Activated CD4-positive, alpha-beta T cell treated with anti-CD3 and anti-CD28 coated beads, Interleukin-2, amount 10 ng/mL, durations not matched to agents 7 days and 5 days (primary cell): ENCODE data around the gene SUSD6. TPM values are rescaled to one million over a fixed set of nuclear protein-coding genes. Genes with fewer than 3 reads are reported as not detected.
"Not testable (repeated sequence)": the region's sequence is repeated elsewhere in the genome, so short reads cannot be mapped to it uniquely, and the experiment has no call there.

ENCODE experiments used
- CTCF ChIA-PET: fragments of 350-600 bp; sonication (Branson Sonifier 250); formaldehyde crosslinking; loops from one replicate; lab custom pipeline; 2021; ENCODE audit warnings: antibody characterized with exemption; lab: Charles Lee
- POLR2A ChIA-PET: fragments of 350-600 bp; sonication (Branson Sonifier 250); formaldehyde crosslinking; loops from one replicate; lab custom pipeline; 2021; ENCODE audit warnings: antibody characterized with exemption; lab: Charles Lee
- DNase-seq: peaks from one replicate; pipeline ENCODE4 v3.0.0-alpha.2; 2020
- H3K27ac Mint-ChIP-seq: one replicate; pipeline ENCODE4 v1.8.0; 2021; ENCODE audit warnings: mild to moderate bottlenecking, moderate library complexity, mixed read lengths
- H3K27me3 Mint-ChIP-seq: one replicate; pipeline ENCODE4 v1.8.0; 2021; ENCODE audit warnings: mixed read lengths
- H3K36me3 Mint-ChIP-seq: one replicate; pipeline ENCODE4 v1.8.0; 2021; ENCODE audit warnings: low read depth, mixed read lengths
- H3K4me1 Mint-ChIP-seq: one replicate; pipeline ENCODE4 v1.8.0; 2021; ENCODE audit warnings: mixed read lengths
- H3K4me3 Mint-ChIP-seq: one replicate; pipeline ENCODE4 v1.8.0; 2021; ENCODE audit warnings: mild to moderate bottlenecking, moderate library complexity, mixed read lengths
- H3K9me3 Mint-ChIP-seq: one replicate; pipeline ENCODE4 v1.8.0; 2021; ENCODE audit warnings: mixed read lengths
- total RNA-seq, 2 experiments: library from RNA; stranded (reverse); gene quantifications; one replicate each; pipeline ENCODE4 v1.2.3, GENCODE V29; 2021

SUSD6 gene
- total RNA-seq, 2 experiments from 2014 or later, result 42.6 to 45.0 TPM

GRCh38 chr14:69644814-69645213, 33.4 kb downstream of the SUSD6 start:
- no peak for DNase-seq
- ChIA-PET POLR2A (no interaction called here), CTCF (interaction anchor here (0.8 to 1.7 kb wide), 6 partner anchors 10 to 83 kb away, joined by 3 to 4 read pairs (median 3); no protein-coding TSS in a partner anchor)
- Mint-ChIP-seq H3K27ac (no peak overlapping the region), H3K27me3 (no peaks in the 10 kb centered on the region), H3K4me1 (peaks cover 67% of the 10 kb centered on the region), H3K4me3 (no peak overlapping the region), H3K36me3 (peaks cover 55% of the 10 kb centered on the region), H3K9me3 (peaks cover 22% of the 10 kb centered on the region)

- H3K4me1 Mint-ChIP-seq, result peaks cover 82% of the 10 kb centered on the region
- CTCF ChIA-PET, result interaction anchor here (1.2 to 2.1 kb wide), 4 partner anchors 10 to 64 kb away, joined by 3 to 7 read pairs (median 6); no protein-coding TSS in a partner anchor
- peaks cover 40% of the 10 kb centered on the region for H3K36me3 Mint-ChIP-seq
- no peak overlapping the region for H3K27ac Mint-ChIP-seq
- H3K4me3 Mint-ChIP-seq, result no peak overlapping the region
- no peak for DNase-seq
- H3K9me3 Mint-ChIP-seq, result peaks cover 9% of the 10 kb centered on the region
- POLR2A ChIA-PET, result no interaction called here
- no peaks in the 10 kb centered on the region for H3K27me3 Mint-ChIP-seq
These were observed 35.8 kb downstream of the SUSD6 start for GRCh38 chr14:69647213-69647612.

GRCh38 chr14:69647642-69648041, 36.2 kb downstream of the SUSD6 start:
- H3K27ac Mint-ChIP-seq, POLR2A ChIA-PET, DNase-seq, H3K4me3 Mint-ChIP-seq, H3K9me3 Mint-ChIP-seq, H3K27me3 Mint-ChIP-seq: not testable (repeated sequence)
- Mint-ChIP-seq H3K36me3 (peaks cover 36% of the 10 kb centered on the region), H3K4me1 (peaks cover 81% of the 10 kb centered on the region)
- CTCF ChIA-PET, result interaction anchor here (0.6 to 2.1 kb wide), 7 partner anchors 11 to 64 kb away, joined by 3 to 6 read pairs (median 5); no protein-coding TSS in a partner anchor

GRCh38 chr14:69648480-69649451, 37.4 kb downstream of the SUSD6 start:
- peaks cover 79% of the 10 kb centered on the region for H3K4me1 Mint-ChIP-seq
- no peaks in the 10 kb centered on the region for H3K27me3 Mint-ChIP-seq
- ChIA-PET POLR2A (no interaction called here), CTCF (interaction anchor here (0.6 to 2.5 kb wide), 11 partner anchors 10 to 45 kb away, joined by 3 to 9 read pairs (median 5); no protein-coding TSS in a partner anchor)
- no peak for DNase-seq
- peak overlapping the region; percentile 19 for H3K27ac Mint-ChIP-seq
- no peaks in the 10 kb centered on the region for H3K9me3 Mint-ChIP-seq
- H3K36me3 Mint-ChIP-seq, result peaks cover 24% of the 10 kb centered on the region
- peak overlapping the region; percentile 4 for H3K4me3 Mint-ChIP-seq

GRCh38 chr14:69650948-69651369, 39.6 kb downstream of the SUSD6 start:
- ChIA-PET POLR2A (no interaction called here), CTCF (interaction anchor here (0.9 to 1.2 kb wide), 2 partner anchors 11 to 21 kb away, joined by 3 read pairs; no protein-coding TSS in a partner anchor)
- no peak overlapping the region for H3K4me3 Mint-ChIP-seq
- H3K36me3 Mint-ChIP-seq, result peaks cover 8% of the 10 kb centered on the region
- H3K27ac Mint-ChIP-seq, result peak overlapping the region; percentile 34
- H3K27me3 Mint-ChIP-seq, result no peaks in the 10 kb centered on the region
- H3K9me3 Mint-ChIP-seq, result no peaks in the 10 kb centered on the region
- DNase-seq, result no peak
- H3K4me1 Mint-ChIP-seq, result peaks cover 77% of the 10 kb centered on the region

GRCh38 chr14:69651664-69652063, 40.3 kb downstream of the SUSD6 start:
- CTCF ChIA-PET, result interaction anchor here (0.9 to 1.2 kb wide), 3 partner anchors 11 to 21 kb away, joined by 3 read pairs; no protein-coding TSS in a partner anchor
- DNase-seq, result no peak
- Mint-ChIP-seq H3K4me1 (peaks cover 79% of the 10 kb centered on the region), H3K27me3 (no peaks in the 10 kb centered on the region), H3K27ac (no peak overlapping the region), H3K4me3 (no peak overlapping the region), H3K9me3 (no peaks in the 10 kb centered on the region), H3K36me3 (peaks cover 4% of the 10 kb centered on the region)
- POLR2A ChIA-PET, result no interaction called here

- ChIA-PET CTCF (interaction anchor here (1.2 to 1.5 kb wide), 2 partner anchors 22 to 26 kb away, joined by 3 read pairs; no protein-coding TSS in a partner anchor), POLR2A (no interaction called here)
- H3K4me1 Mint-ChIP-seq, result peaks cover 80% of the 10 kb centered on the region
- H3K27me3 Mint-ChIP-seq, result no peaks in the 10 kb centered on the region
- no peak overlapping the region for H3K27ac Mint-ChIP-seq
- H3K9me3 Mint-ChIP-seq, result no peaks in the 10 kb centered on the region
- peaks cover 10% of the 10 kb centered on the region for H3K36me3 Mint-ChIP-seq
- no peak for DNase-seq
- H3K4me3 Mint-ChIP-seq, result no peak overlapping the region
These were observed 41.7 kb downstream of the SUSD6 start for GRCh38 chr14:69652942-69653684.

GRCh38 chr14:69654116-69654515, 42.7 kb downstream of the SUSD6 start:
- ChIA-PET CTCF (interaction anchor here (1.2 kb wide), 1 partner anchor 27 kb away, joined by 3 read pairs; no protein-coding TSS in a partner anchor), POLR2A (no interaction called here)
- Mint-ChIP-seq H3K9me3 (no peaks in the 10 kb centered on the region), H3K27me3 (no peaks in the 10 kb centered on the region), H3K4me3 (no peak overlapping the region), H3K4me1 (peaks cover 80% of the 10 kb centered on the region), H3K27ac (peak overlapping the region; percentile 26), H3K36me3 (peaks cover 19% of the 10 kb centered on the region)
- no peak for DNase-seq

GRCh38 chr14:69657950-69658355, 46.6 kb downstream of the SUSD6 start:
- Mint-ChIP-seq H3K27me3 (no peaks in the 10 kb centered on the region), H3K4me1 (peaks cover 79% of the 10 kb centered on the region), H3K9me3 (no peaks in the 10 kb centered on the region), H3K36me3 (peaks cover 48% of the 10 kb centered on the region), H3K27ac (peak overlapping the region; percentile 12), H3K4me3 (no peak overlapping the region)
- ChIA-PET CTCF (no interaction called here), POLR2A (no interaction called here)
- no peak for DNase-seq

GRCh38 chr14:69658664-69659261, 47.4 kb downstream of the SUSD6 start:
- Mint-ChIP-seq H3K27me3 (no peaks in the 10 kb centered on the region), H3K9me3 (no peaks in the 10 kb centered on the region), H3K4me1 (peaks cover 82% of the 10 kb centered on the region), H3K36me3 (peaks cover 48% of the 10 kb centered on the region), H3K27ac (no peak overlapping the region), H3K4me3 (no peak overlapping the region)
- ChIA-PET POLR2A (no interaction called here), CTCF (interaction anchor here (0.6 to 2.3 kb wide), 3 partner anchors 10 to 19 kb away, joined by 3 to 9 read pairs (median 4); no protein-coding TSS in a partner anchor)
- DNase-seq, result no peak

- peaks cover 56% of the 10 kb centered on the region for H3K36me3 Mint-ChIP-seq
- no peaks in the 10 kb centered on the region for H3K27me3 Mint-ChIP-seq
- ChIA-PET CTCF (interaction anchor here (1.0 to 2.3 kb wide), 2 partner anchors 11 to 31 kb away, joined by 3 to 9 read pairs; no protein-coding TSS in a partner anchor), POLR2A (no interaction called here)
- H3K27ac Mint-ChIP-seq, result peak overlapping the region; percentile 59
- H3K4me3 Mint-ChIP-seq, result no peak overlapping the region
- H3K4me1 Mint-ChIP-seq, result peaks cover 86% of the 10 kb centered on the region
- no peaks in the 10 kb centered on the region for H3K9me3 Mint-ChIP-seq
- no peak for DNase-seq
These were observed 49.2 kb downstream of the SUSD6 start for GRCh38 chr14:69660344-69661193.
